HG02870 (cell line): Measurements from ENCODE around the gene OR4F6.

Experiments used
- ATAC-seq: cut with Tn5 transposase; IDR thresholded peaks from one replicate; pipeline ENCODE4 v1.9.1; 2021; ENCODE audit warnings: mild to moderate bottlenecking, moderate library complexity; ENCODE audit not compliant: unreplicated experiment

Gene OR4F6

GRCh38 chr15:101804375-101804774 lies 1.1 kb downstream of the OR4F6 start:
- ATAC-seq: no peak

GRCh38 chr15:101804941-101805340 lies 1.6 kb downstream of the OR4F6 start:
- ATAC-seq: no peak

GRCh38 chr15:101805605-101806345 lies 2.5 kb downstream of the OR4F6 start:
- no peak for ATAC-seq

- ATAC-seq: no peak
Measured at GRCh38 chr15:101807345-101807945, 4.1 kb downstream of the OR4F6 start.

GRCh38 chr15:101808201-101808600 lies 4.9 kb downstream of the OR4F6 start:
- ATAC-seq: no peak

GRCh38 chr15:101810456-101810855 lies 7.1 kb downstream of the OR4F6 start:
- ATAC-seq: no peak

- no peak for ATAC-seq
Measured at GRCh38 chr15:101810876-101811275, 7.6 kb downstream of the OR4F6 start.

GRCh38 chr15:101811902-101812301 lies 8.6 kb downstream of the OR4F6 start, which contains the start of gene OR4F15:
OR4F15 (plus strand) TSS chr15:101812202; CDS start chr15:101818187, 5,985 bp downstream.
- ATAC-seq: no peak

GRCh38 chr15:101813803-101814534 lies 10.7 kb downstream of the OR4F6 start:
- no peak for ATAC-seq

- ATAC-seq: no peak
Measured at GRCh38 chr15:101820781-101821180, 17.5 kb downstream of the OR4F6 start.

GRCh38 chr15:101827257-101827656 lies 23.9 kb downstream of the OR4F6 start:
- ATAC-seq: no peak

GRCh38 chr15:101828774-101829173 lies 25.5 kb downstream of the OR4F6 start:
- no peak for ATAC-seq

GRCh38 chr15:101841656-101842055 lies 38.3 kb downstream of the OR4F6 start:
- no peak for ATAC-seq

- ATAC-seq: no peak
Measured at GRCh38 chr15:101844916-101845315, 41.6 kb downstream of the OR4F6 start.

- no peak for ATAC-seq
Measured at GRCh38 chr15:101852356-101852755, 49.0 kb downstream of the OR4F6 start.
